Suprapubic skin (tissue), 4 donors: ENCODE results near the gene TMEM174. TPM values are rescaled to one million over a fixed set of nuclear protein-coding genes. Genes with fewer than 3 reads are reported as not detected.

Experiments used
- DNase-seq, 2 donors: peaks; one replicate each; pipeline ENCODE4 v3.0.0-alpha.2; 2019; ENCODE audit warnings: low spot score in 2 of 2
- H3K27ac ChIP-seq: fragments of 200-600 bp; sonication (generic); one replicate; pipeline ENCODE4 v1.5.1; 2019
- H3K27me3 ChIP-seq: fragments of 200-600 bp; sonication (generic); one replicate; pipeline ENCODE4 v1.5.1; 2019
- H3K36me3 ChIP-seq: fragments of 200-600 bp; sonication (generic); one replicate; pipeline ENCODE4 v1.5.1; 2019
- H3K4me1 ChIP-seq: fragments of 200-600 bp; sonication (generic); one replicate; pipeline ENCODE4 v1.5.1; 2019
- H3K4me3 ChIP-seq: fragments of 200-600 bp; sonication (generic); one replicate; pipeline ENCODE4 v1.5.1; 2019; ENCODE audit warnings: mild to moderate bottlenecking
- H3K9me3 ChIP-seq: fragments of 200-600 bp; sonication (generic); one replicate; pipeline ENCODE4 v1.5.1; 2019
- EP300 ChIP-seq: sonication (generic); formaldehyde crosslinking; IDR thresholded peaks from one replicate; pipeline ENCODE4 v1.6.1; 2017; ENCODE audit warnings: antibody characterized with exemption
- POLR2A ChIP-seq, 2 donors: fragments of 450-650 bp; IDR thresholded peaks; one replicate each; pipeline ENCODE4 v1.6.1; 2017; ENCODE audit warnings: antibody characterized with exemption in 2 of 2, mild to moderate bottlenecking in 2 of 2, moderate library complexity in 2 of 2
- POLR2AphosphoS5 ChIP-seq, 3 donors: sonication (generic); formaldehyde crosslinking; IDR thresholded peaks; one replicate each; pipeline ENCODE4 v1.6.1; 2017; ENCODE audit warnings: antibody characterized with exemption in 3 of 3
- WGBS: methylation state at CpG from one replicate; pipeline ENCODE4 v1.1.5; 2018; 5-methylcytosine and 5-hydroxymethylcytosine counted together
- total RNA-seq, 4 donors: library from RNA; depleted of rRNA; stranded (reverse); fragments of >200 nt; gene quantifications; one replicate each; pipeline ENCODE4 v1.1.0, GENCODE V29; 2016
- TF ChIP-seq, protein P1 (sequence below), 2 donors: fragments of 200-600 bp in 1 of 2; fragments of 450-650 bp in 1 of 2; sonication (generic) in 1 of 2; IDR thresholded peaks; one replicate each; pipeline ENCODE4 v1.5.1; 2016 to 2019; ENCODE audit warnings: antibody characterized with exemption in 2 of 2, mild to moderate bottlenecking in 1 of 2, moderate library complexity in 1 of 2

TMEM174 gene
- total RNA-seq, 4 donors from 2014 or later = not detected

DNA sequence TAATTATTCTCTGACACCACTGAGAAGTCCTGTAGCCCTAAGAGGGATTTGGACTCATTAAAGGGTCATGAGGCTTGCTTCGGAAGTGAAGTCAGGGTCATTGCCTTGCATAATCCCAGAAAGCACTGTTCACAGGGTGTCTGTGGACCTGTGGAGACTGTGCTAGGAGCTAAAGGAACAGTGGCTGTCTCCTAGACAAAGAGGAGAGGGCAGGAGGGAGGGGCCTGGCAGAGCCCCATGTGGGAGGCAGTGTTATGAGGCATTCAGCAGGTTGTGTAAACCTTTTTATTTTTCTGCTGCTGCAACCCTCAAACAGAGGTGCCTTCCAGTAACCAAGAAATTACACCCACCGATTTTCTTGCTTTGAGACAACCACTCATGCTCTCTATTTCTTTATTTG lies 3.3 kb downstream of the TMEM174 start:
- H3K36me3 ChIP-seq = no peaks in the 10 kb centered on the region
- no peak overlapping the region for H3K27ac ChIP-seq
- no peak for DNase-seq
- no peaks in the 10 kb centered on the region for H3K9me3 ChIP-seq
- no peak for TF ChIP-seq POLR2A (IDR thresholded peaks at IDR 0.05)
- TF ChIP-seq, protein P1, sequence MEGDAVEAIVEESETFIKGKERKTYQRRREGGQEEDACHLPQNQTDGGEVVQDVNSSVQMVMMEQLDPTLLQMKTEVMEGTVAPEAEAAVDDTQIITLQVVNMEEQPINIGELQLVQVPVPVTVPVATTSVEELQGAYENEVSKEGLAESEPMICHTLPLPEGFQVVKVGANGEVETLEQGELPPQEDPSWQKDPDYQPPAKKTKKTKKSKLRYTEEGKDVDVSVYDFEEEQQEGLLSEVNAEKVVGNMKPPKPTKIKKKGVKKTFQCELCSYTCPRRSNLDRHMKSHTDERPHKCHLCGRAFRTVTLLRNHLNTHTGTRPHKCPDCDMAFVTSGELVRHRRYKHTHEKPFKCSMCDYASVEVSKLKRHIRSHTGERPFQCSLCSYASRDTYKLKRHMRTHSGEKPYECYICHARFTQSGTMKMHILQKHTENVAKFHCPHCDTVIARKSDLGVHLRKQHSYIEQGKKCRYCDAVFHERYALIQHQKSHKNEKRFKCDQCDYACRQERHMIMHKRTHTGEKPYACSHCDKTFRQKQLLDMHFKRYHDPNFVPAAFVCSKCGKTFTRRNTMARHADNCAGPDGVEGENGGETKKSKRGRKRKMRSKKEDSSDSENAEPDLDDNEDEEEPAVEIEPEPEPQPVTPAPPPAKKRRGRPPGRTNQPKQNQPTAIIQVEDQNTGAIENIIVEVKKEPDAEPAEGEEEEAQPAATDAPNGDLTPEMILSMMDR (IDR thresholded peaks at IDR 0.05) = no peak
- TF ChIP-seq POLR2AphosphoS5 (IDR thresholded peaks at IDR 0.05) = no peak
- no peak for TF ChIP-seq EP300
- 92% methylated on average over 2 of the region's 2 CpGs for WGBS
- H3K4me1 ChIP-seq = no peaks in the 10 kb centered on the region
- H3K4me3 ChIP-seq = no peak overlapping the region
- H3K27me3 ChIP-seq = peaks cover 16% of the 10 kb centered on the region

DNA sequence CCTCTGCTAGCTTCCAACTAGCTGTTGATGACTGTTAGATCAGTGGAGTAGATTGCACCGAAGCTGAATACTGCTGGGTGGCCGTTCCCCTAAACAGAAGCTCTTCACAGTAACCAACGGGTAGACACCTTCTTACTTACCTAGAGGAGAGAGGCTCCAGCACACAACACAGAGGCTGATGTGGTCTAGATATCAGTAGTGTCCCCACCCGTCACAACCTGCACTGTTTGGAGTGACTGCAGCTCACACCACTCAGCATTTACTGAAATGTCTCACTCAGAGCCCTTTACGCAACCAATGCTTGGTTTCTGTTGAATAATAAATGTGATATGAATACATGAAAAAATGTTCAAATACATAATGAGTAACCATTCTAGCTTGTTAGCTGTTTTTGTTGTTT lies 5.3 kb downstream of the TMEM174 start:
- Histone ChIP-seq H3K27me3 (peaks cover 21% of the 10 kb centered on the region), H3K4me1 (no peaks in the 10 kb centered on the region), H3K9me3 (no peaks in the 10 kb centered on the region), H3K36me3 (no peaks in the 10 kb centered on the region), H3K4me3 (no peak overlapping the region), H3K27ac (no peak overlapping the region)
- TF ChIP-seq POLR2A (IDR thresholded peaks at IDR 0.05) (no peak), EP300 (no peak)
- DNase-seq = no peak
- 87% methylated on average over 5 of the region's 5 CpGs for whole genome bisulfite sequencing

DNA sequence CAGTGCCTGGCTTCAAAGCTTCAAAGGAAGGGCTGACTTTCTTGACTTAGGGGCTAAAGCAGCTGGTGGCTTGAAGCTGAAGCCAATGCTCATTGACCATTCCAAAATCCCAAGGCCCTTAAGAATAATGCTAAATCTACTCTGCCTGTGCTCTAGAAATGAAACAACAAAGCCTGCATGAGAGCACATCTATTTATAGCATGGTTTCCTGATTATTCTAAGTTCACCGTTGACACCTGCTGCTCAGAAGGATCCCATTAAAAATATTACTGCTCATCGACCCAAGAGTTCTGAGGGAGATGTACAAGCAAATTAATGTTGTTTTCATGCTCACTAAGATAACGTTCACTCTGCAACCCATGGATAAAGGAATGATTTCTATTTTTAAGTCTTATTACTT lies 6.7 kb downstream of the TMEM174 start:
- no peaks in the 10 kb centered on the region for H3K9me3 ChIP-seq
- no peaks in the 10 kb centered on the region for H3K4me1 ChIP-seq
- peaks cover 28% of the 10 kb centered on the region for H3K27me3 ChIP-seq
- no peak overlapping the region for H3K4me3 ChIP-seq
- TF ChIP-seq, protein P1 (IDR thresholded peaks at IDR 0.05) = no peak
- TF ChIP-seq POLR2A (IDR thresholded peaks at IDR 0.05) (no peak), EP300 (no peak)
- 81% methylated on average over 3 of the region's 3 CpGs for WGBS
- no peaks in the 10 kb centered on the region for H3K36me3 ChIP-seq
- DNase-seq = no peak
- no peak overlapping the region for H3K27ac ChIP-seq

DNA sequence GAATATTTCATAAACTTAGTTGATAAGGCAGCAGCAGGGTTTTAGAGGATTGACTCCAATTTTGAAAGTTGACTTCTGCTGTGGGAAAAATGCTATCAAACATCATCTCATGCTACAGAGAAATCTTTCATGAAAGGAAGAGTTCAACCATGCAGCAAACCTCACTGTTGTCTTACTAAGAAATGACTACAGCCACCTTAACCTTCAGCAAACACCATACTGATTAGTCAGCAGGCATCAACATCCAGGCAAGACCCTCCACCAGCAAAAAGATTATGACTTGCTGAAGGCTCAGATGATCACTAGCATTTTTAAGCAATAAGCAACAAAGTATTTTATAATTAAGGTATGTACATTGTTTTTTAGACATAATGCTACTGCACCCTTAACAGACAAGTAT lies 7.6 kb downstream of the TMEM174 start:
- TF ChIP-seq POLR2AphosphoS5 (IDR thresholded peaks at IDR 0.05) (no peak), EP300 (no peak), POLR2A (IDR thresholded peaks at IDR 0.05) (no peak)
- TF ChIP-seq, protein P1 (IDR thresholded peaks at IDR 0.05) = no peak
- no peaks in the 10 kb centered on the region for H3K36me3 ChIP-seq
- no peak overlapping the region for H3K27ac ChIP-seq
- no peaks in the 10 kb centered on the region for H3K9me3 ChIP-seq
- peaks cover 31% of the 10 kb centered on the region for H3K27me3 ChIP-seq
- H3K4me3 ChIP-seq = no peak overlapping the region
- no peaks in the 10 kb centered on the region for H3K4me1 ChIP-seq
- no peak for DNase-seq

DNA sequence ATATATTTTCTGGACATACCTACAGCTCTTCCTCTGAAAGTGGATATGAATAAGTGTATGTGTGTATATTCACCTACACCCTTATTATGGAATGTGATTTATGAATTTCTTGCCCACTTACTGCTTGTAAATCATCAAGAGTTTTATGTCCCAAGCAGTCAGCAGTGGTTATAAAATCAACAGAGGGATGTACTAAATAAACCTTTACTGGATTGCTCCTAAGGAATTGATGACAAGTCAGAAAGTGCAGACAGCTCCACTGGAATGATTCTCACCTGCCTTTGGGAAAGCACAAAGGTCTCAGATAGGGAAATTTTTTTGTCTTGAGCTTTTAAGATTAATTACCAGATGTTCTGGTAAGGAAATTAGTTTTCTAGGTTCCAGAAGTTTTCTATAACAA lies 9.3 kb downstream of the TMEM174 start:
- TF ChIP-seq POLR2AphosphoS5 (IDR thresholded peaks at IDR 0.05) (no peak), EP300 (no peak), POLR2A (IDR thresholded peaks at IDR 0.05) (no peak)
- TF ChIP-seq, protein P1 (IDR thresholded peaks at IDR 0.05) = no peak
- Histone ChIP-seq H3K4me1 (no peaks in the 10 kb centered on the region), H3K9me3 (no peaks in the 10 kb centered on the region), H3K27me3 (peaks cover 28% of the 10 kb centered on the region), H3K4me3 (no peak overlapping the region), H3K36me3 (no peaks in the 10 kb centered on the region), H3K27ac (no peak overlapping the region)
- no peak for DNase-seq

DNA sequence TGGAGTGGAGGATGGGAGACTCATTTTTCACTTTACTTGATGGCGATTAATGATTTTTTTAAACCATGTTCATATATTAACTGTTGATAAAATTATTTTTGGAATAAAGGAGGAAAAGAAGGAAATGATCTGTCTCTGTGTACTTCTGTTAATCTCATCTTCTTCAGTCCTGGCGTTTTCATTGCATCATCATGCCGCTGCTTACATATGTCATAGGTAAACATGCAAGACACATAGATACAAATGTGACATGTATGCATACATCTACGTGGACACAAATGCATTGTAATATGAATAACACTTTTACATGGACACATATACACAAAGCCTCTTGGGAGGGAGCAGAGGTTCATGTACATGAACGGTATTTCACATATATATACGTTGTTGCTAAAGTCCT lies 10.0 kb downstream of the TMEM174 start:
- Histone ChIP-seq H3K36me3 (no peaks in the 10 kb centered on the region), H3K27me3 (peaks cover 26% of the 10 kb centered on the region), H3K4me1 (no peaks in the 10 kb centered on the region), H3K4me3 (no peak overlapping the region), H3K9me3 (no peaks in the 10 kb centered on the region), H3K27ac (no peak overlapping the region)
- TF ChIP-seq EP300 = no peak
- TF ChIP-seq POLR2AphosphoS5 (IDR thresholded peaks at IDR 0.05) = no peak
- no peak for TF ChIP-seq POLR2A (IDR thresholded peaks at IDR 0.05)
- TF ChIP-seq, protein P1 (IDR thresholded peaks at IDR 0.05) = no peak
- DNase-seq = no peak
- 67% methylated on average over 6 of the region's 6 CpGs for WGBS
